ENCODE data around the gene STYXL1. TPM values are rescaled to one million over a fixed set of nuclear protein-coding genes. Genes with fewer than 3 reads are reported as not detected.

Gene STYXL1
- total RNA-seq, 1 donor from 2014 or later: 41.8 TPM

DNA sequence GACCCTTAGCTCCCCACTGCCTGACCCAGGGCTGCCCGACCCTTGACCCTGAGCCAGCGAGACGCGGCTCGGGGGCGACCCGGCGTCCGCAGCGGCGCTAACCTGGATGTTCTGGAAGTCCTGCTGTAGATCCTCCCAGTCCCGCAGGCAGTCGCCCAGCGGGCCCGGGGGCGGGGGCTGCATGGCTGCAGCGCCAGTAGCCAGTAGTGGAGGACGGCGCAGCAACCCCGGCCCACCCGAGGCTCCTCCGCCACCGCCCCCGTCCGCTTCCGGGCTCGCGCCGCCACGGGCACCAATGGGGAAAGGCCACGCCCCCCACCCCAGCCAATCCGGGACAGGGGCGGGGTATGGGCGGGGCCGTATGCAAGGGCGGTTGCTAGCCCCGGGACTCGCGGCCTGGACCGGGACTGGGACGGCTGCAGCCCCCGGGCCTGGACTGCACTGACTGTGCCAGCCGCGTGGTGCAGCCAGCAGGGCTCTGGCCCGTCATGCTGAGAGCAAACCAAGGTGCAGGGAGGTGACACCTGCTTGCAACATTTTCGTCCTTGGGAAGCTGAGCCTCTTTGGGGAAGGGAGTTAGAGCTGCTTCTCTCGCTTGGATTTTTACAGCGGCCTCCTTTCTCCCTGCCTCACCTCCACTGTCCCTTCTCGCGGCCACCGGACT lies 53.3 kb downstream of the STYXL1 start, which contains the start of gene TMEM120A:
TMEM120A (minus strand) TSS at position 208 of the 664 bp plus-strand sequence; CDS start at position 183, 25 bp downstream.
- peaks cover 9% of the 10 kb centered on the region for H3K36me3 Mint-ChIP-seq (ENCODE audit: unreplicated experiment)
- TF ChIP-seq, protein P1, sequence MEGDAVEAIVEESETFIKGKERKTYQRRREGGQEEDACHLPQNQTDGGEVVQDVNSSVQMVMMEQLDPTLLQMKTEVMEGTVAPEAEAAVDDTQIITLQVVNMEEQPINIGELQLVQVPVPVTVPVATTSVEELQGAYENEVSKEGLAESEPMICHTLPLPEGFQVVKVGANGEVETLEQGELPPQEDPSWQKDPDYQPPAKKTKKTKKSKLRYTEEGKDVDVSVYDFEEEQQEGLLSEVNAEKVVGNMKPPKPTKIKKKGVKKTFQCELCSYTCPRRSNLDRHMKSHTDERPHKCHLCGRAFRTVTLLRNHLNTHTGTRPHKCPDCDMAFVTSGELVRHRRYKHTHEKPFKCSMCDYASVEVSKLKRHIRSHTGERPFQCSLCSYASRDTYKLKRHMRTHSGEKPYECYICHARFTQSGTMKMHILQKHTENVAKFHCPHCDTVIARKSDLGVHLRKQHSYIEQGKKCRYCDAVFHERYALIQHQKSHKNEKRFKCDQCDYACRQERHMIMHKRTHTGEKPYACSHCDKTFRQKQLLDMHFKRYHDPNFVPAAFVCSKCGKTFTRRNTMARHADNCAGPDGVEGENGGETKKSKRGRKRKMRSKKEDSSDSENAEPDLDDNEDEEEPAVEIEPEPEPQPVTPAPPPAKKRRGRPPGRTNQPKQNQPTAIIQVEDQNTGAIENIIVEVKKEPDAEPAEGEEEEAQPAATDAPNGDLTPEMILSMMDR (IDR thresholded peaks at IDR 0.05; ENCODE audit: partially characterized antibody, unreplicated experiment): no peak
- H3K4me1 Mint-ChIP-seq (ENCODE audit: low read depth, unreplicated experiment): peaks cover 8% of the 10 kb centered on the region
- H3K27ac Mint-ChIP-seq (ENCODE audit: unreplicated experiment): peak within 1 kb of the TSS; percentile 62
- H3K4me3 Mint-ChIP-seq (ENCODE audit: unreplicated experiment): peak within 1 kb of the TSS; percentile 82
- peaks cover 11% of the 10 kb centered on the region for H3K27me3 Mint-ChIP-seq (ENCODE audit: unreplicated experiment)
- H3K9me3 Mint-ChIP-seq (ENCODE audit: unreplicated experiment): peaks cover 5% of the 10 kb centered on the region
- DNase-seq: peak; percentile 99

DNA sequence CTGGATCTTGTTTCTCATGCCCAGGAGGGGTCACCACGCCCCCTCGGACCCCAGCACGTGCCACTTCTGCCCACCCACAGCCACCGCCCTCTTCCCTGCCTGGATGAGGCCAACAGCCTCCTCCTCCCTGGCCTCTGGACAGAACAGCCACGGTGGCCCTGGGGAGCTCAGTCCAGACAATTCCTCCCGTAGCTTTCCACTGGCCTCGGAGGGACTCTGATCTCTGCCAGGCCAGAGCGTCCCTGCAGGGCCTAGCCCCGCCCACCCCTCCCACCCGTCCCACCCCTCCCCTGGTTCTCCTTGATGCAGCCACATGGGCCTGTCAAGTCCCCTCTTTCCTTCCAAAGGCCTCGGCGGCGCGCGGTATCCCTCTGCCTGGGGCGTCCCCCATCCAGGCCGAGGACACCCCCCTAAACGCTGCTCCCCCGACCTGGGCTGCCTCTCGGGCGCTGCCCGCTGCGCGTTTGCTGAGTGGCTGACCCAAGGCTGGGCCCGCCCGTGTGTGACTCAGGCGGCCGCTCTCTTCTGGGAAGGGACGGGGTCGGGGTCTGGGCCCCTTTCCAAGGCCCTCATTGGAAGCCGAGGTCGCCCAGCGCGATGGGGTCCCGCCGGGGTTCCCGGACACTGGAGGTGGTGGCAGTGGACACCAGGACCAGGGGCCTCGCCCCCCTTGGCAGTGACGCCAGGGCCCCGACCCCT lies 54.0 kb downstream of the STYXL1 start:
- peaks cover 8% of the 10 kb centered on the region for H3K4me1 Mint-ChIP-seq (ENCODE audit: low read depth, unreplicated experiment)
- TF ChIP-seq, protein P1 (IDR thresholded peaks at IDR 0.05; ENCODE audit: partially characterized antibody, unreplicated experiment): no peak
- peaks cover 13% of the 10 kb centered on the region for H3K27me3 Mint-ChIP-seq (ENCODE audit: unreplicated experiment)
- peak; percentile 57 for DNase-seq
- peak overlapping the region; percentile 82 for H3K4me3 Mint-ChIP-seq (ENCODE audit: unreplicated experiment)
- peaks cover 5% of the 10 kb centered on the region for H3K9me3 Mint-ChIP-seq (ENCODE audit: unreplicated experiment)
- H3K27ac Mint-ChIP-seq (ENCODE audit: unreplicated experiment): no peak overlapping the region
- peaks cover 5% of the 10 kb centered on the region for H3K36me3 Mint-ChIP-seq (ENCODE audit: unreplicated experiment)

DNA sequence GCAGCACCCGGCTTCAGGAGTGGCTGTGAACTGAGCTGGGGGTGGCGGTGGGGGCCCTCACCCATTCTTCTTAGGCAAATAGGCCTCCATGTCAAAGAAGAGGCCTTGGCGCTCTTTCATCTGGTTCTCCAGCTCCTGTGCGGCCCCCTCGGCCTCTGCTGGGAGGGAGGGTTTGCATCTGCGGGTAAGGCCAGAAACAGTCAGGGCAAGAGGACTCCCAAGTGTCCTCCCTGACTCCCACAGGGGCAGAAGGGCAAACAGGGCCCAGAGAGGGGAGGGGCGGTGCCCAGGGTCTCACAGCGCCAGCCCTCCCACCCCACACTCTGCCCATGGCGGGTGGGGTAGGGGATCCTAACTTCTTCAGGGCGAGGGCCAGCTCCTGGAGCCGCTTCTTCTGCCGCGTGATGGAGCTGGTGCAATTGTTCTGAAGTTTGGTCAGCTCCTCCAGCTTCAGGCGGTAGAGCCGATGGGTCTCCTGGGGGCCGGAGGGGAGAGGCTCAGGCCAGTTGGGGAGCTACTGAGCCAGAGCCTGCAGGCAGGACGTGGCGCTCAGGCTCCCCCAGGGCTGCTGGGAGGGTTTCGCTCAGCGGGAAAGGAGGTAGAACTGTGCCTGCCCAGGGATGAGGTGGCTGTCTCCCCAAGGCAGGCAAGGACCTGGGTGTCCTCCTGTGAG lies 55.6 kb downstream of the STYXL1 start:
- Mint-ChIP-seq H3K4me3 (ENCODE audit: unreplicated experiment) (no peak overlapping the region), H3K4me1 (ENCODE audit: low read depth, unreplicated experiment) (peaks cover 8% of the 10 kb centered on the region), H3K36me3 (ENCODE audit: unreplicated experiment) (peaks cover 5% of the 10 kb centered on the region), H3K27me3 (ENCODE audit: unreplicated experiment) (peaks cover 13% of the 10 kb centered on the region), H3K9me3 (ENCODE audit: unreplicated experiment) (peaks cover 5% of the 10 kb centered on the region), H3K27ac (ENCODE audit: unreplicated experiment) (no peak overlapping the region)
- TF ChIP-seq, protein P1 (IDR thresholded peaks at IDR 0.05; ENCODE audit: partially characterized antibody, unreplicated experiment): no peak
- DNase-seq: no peak

DNA sequence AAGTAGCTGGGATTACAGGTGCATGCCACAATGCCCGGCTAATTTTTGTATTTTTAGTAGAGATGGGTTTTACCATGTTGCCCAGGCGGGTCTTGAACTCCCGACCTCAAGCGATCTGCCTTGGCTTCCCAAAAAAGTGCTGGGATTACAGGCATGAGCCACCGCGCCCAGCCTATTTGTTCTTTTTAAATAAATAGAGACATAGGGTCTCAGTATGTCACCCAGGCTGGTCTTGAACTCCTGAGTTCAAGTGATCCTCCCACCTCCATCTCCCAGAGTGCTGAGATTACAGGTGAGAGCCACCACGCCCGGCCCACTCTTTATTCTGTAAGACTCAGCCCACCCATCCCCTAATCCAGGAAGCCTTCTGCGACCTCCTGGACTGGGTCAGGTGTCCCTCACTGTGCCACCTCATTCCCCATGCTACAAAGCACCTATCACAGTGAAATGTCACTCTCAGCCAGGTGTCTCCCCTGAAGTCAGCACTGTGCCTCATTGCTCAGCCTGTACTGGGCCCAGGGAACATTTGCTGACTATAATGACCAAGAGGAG lies 56.2 kb downstream of the STYXL1 start:
- no peak for DNase-seq
- no peak overlapping the region for H3K4me3 Mint-ChIP-seq (ENCODE audit: unreplicated experiment)
- TF ChIP-seq, protein P1 (IDR thresholded peaks at IDR 0.05; ENCODE audit: partially characterized antibody, unreplicated experiment): no peak
- H3K36me3 Mint-ChIP-seq (ENCODE audit: unreplicated experiment): peaks cover 5% of the 10 kb centered on the region
- peaks cover 5% of the 10 kb centered on the region for H3K9me3 Mint-ChIP-seq (ENCODE audit: unreplicated experiment)
- H3K27me3 Mint-ChIP-seq (ENCODE audit: unreplicated experiment): peaks cover 13% of the 10 kb centered on the region
- no peak overlapping the region for H3K27ac Mint-ChIP-seq (ENCODE audit: unreplicated experiment)
- peaks cover 8% of the 10 kb centered on the region for H3K4me1 Mint-ChIP-seq (ENCODE audit: low read depth, unreplicated experiment)
